ENCODE results near the gene RETNLB.
A peak's percentile ranks its signal among the peaks of the same experiment; 100 is the strongest.

Gene RETNLB

DNA sequence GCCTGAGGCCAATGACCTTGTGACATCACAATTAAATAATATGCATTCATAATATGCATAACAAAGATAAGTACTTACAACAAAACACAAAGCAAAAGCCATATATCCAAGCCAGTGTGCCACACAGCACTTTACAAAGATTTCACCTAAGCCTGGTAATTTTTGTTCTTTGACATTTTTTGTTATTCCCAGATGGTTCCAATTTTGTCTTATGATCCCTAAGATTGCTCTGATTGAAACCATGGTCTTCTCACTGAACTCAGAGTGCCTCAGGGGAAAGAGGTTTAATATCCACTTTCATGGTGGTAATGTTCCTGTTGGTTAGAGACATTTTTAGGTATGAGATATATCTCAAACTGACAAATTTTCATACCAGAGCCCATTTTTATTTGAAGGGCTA lies 29.1 kb downstream of the RETNLB start:
- no peak overlapping the region for H3K4me3 ChIP-seq (replicated peaks; ENCODE audit: low read depth, low read length)
- TF ChIP-seq, protein P1, sequence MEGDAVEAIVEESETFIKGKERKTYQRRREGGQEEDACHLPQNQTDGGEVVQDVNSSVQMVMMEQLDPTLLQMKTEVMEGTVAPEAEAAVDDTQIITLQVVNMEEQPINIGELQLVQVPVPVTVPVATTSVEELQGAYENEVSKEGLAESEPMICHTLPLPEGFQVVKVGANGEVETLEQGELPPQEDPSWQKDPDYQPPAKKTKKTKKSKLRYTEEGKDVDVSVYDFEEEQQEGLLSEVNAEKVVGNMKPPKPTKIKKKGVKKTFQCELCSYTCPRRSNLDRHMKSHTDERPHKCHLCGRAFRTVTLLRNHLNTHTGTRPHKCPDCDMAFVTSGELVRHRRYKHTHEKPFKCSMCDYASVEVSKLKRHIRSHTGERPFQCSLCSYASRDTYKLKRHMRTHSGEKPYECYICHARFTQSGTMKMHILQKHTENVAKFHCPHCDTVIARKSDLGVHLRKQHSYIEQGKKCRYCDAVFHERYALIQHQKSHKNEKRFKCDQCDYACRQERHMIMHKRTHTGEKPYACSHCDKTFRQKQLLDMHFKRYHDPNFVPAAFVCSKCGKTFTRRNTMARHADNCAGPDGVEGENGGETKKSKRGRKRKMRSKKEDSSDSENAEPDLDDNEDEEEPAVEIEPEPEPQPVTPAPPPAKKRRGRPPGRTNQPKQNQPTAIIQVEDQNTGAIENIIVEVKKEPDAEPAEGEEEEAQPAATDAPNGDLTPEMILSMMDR (IDR thresholded peaks at IDR 0.05; ENCODE audit: low read length, missing control alignments), result no peak
- no peak for DNase-seq (ENCODE audit: low read depth)

DNA sequence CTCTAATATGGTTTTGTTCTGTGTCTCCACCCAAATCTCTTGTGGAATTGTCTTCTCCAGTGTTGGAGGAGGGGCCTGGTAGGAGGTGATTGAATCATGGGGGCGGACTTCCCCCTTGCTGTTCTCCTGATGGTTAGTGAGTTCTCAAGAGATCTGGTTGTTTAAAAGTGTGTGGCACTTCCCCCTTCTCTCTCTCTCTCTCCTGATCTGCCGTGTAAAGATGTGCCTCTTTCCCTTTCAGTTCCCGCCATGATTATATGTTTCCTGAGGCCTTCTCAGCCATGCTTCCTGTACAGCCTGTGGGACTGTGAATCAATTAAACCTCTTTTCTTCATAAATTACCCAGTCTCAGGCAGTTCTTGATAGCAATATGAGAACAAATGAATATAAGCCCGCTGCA lies 33.1 kb downstream of the RETNLB start:
- TF ChIP-seq, protein P1 (IDR thresholded peaks at IDR 0.05; ENCODE audit: low read length, missing control alignments), result no peak
- H3K4me3 ChIP-seq (replicated peaks; ENCODE audit: low read depth, low read length), result no peak overlapping the region
- DNase-seq (ENCODE audit: low read depth), result no peak

DNA sequence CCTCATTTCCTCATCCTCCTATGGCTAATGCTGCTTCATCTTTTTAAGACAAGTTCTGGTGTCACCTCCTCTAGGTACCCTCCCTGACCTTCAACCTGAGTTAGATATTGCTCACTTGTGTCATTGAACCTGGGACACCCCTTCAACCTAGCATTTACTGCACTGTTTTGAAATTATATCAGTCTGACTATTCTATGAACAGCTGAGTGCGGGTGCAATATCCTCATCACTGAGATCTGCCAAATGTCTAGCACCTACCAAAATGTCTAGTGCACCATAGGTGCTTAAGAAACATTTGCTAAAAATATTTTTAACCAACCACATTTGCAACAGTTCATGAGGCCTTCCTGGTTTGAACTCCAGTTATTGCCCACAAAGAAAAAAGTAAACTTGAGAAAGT lies 34.5 kb downstream of the RETNLB start:
- TF ChIP-seq, protein P1 (IDR thresholded peaks at IDR 0.05; ENCODE audit: low read length, missing control alignments), result no peak
- no peak for DNase-seq (ENCODE audit: low read depth)
- no peak overlapping the region for H3K4me3 ChIP-seq (replicated peaks; ENCODE audit: low read depth, low read length)

DNA sequence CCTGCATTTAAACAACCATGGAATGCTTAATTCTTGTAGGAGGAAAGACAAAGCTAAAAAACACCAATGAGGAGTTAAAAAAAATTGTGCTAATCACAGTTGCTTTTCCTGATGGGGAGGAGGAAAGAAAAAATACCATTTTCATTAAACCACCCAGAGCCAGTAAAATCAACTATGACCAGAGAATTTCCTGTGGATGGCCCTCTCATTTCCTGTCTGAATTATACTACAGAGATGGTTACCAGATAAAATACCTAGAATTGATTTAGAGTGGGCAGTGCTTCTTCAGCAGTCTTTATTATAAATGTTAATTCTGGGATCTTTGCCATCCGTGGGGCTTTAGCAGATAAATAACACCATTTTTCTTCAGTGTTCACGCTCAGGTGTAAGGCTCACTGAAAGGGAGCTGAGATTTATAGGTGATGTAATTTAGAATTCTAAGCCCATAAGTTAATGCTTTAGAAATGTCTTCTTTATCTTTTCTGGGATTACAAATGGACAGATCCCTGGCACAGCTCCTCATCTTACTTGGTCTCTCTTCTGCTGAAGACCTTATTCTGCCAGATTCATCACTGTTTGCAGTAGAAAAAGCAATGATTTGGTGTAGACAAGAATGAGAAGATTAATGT lies 37.9 kb downstream of the RETNLB start:
- TF ChIP-seq, protein P1 (IDR thresholded peaks at IDR 0.05; ENCODE audit: low read length, missing control alignments), result no peak
- DNase-seq (ENCODE audit: low read depth), result peak; percentile 1
- H3K4me3 ChIP-seq (replicated peaks; ENCODE audit: low read depth, low read length), result no peak overlapping the region

DNA sequence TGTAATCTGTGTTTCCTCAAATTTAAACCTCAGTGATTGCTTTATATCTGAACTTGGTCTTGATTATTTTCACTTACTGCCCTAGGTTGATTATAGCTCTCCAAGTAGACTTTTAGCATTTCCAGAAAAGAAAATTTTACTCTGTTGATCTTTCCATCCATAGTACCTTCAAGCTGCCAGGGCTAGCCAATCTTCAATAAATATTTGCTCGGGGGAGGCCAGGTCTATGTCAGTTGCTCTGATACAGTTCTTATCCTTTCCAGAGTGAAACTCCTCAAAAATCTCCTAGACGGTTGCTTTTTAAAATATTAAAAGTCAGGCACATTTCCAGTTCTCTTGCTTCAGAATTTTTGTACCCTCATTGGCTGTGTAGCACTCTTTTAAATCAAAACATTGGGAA lies 38.8 kb downstream of the RETNLB start:
- DNase-seq (ENCODE audit: low read depth), result no peak
- TF ChIP-seq, protein P1 (IDR thresholded peaks at IDR 0.05; ENCODE audit: low read length, missing control alignments), result no peak
- H3K4me3 ChIP-seq (replicated peaks; ENCODE audit: low read depth, low read length), result no peak overlapping the region

DNA sequence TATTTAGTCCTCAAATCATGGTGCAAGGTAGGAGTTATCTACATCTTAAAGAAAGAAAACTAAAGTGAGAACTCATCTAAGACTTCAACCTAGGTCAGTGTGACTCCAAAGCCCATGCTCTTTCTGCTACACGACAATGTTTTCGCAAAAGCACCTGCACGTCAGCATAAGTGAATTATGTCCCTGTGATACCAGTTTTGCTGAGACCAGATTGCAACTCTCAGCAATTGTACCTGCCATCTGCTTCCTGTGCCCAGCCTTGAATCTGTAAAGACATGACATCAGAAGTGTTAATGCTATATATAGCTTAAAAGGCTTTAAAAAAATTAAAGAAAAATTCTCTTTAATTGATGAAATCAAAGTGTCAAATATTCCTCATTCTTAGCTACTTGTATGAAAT lies 43.4 kb downstream of the RETNLB start:
- DNase-seq (ENCODE audit: low read depth), result no peak
- TF ChIP-seq, protein P1 (IDR thresholded peaks at IDR 0.05; ENCODE audit: low read length, missing control alignments), result no peak
- H3K4me3 ChIP-seq (replicated peaks; ENCODE audit: low read depth, low read length), result no peak overlapping the region

DNA sequence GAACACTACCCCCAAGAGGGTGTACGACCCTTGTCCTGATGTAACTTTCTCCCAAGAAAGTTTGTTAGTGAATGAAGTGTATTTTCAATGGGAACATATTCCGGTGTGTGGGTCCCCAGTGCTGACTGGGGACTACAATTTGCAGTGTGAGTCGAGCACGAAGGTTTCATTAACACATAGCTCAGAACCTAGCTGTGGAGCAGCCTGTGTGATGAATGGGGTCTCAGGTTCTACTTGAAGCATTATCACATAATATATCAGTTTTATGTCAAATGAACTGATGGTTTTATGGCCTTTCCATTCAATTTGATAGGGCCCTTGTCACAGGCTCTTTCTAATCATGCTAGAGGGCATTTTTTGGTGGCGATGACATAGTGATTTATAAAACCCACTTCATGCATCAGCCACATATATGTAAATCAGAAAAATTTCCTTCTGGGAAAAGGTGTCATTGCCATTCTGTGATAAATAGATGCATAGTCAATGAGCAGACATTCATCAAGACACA lies 44.1 kb downstream of the RETNLB start:
- TF ChIP-seq, protein P1 (IDR thresholded peaks at IDR 0.05; ENCODE audit: low read length, missing control alignments), result no peak
- DNase-seq (ENCODE audit: low read depth), result no peak
- no peak overlapping the region for H3K4me3 ChIP-seq (replicated peaks; ENCODE audit: low read depth, low read length)
